Stimulated activated CD4-positive, alpha-beta T cell treated with anti-CD3 and anti-CD28 coated beads, Interleukin-1b, Interleukin-23, amount 100 ng/mL, for 4 hours (primary cell): ENCODE data around the gene PRELID1.

Source experiments
- DNase-seq, 2 donors: peaks; one replicate each; pipeline ENCODE4 v3.0.0-alpha.2; 2020; ENCODE audit warnings: low read depth in 2 of 2

Gene PRELID1

DNA sequence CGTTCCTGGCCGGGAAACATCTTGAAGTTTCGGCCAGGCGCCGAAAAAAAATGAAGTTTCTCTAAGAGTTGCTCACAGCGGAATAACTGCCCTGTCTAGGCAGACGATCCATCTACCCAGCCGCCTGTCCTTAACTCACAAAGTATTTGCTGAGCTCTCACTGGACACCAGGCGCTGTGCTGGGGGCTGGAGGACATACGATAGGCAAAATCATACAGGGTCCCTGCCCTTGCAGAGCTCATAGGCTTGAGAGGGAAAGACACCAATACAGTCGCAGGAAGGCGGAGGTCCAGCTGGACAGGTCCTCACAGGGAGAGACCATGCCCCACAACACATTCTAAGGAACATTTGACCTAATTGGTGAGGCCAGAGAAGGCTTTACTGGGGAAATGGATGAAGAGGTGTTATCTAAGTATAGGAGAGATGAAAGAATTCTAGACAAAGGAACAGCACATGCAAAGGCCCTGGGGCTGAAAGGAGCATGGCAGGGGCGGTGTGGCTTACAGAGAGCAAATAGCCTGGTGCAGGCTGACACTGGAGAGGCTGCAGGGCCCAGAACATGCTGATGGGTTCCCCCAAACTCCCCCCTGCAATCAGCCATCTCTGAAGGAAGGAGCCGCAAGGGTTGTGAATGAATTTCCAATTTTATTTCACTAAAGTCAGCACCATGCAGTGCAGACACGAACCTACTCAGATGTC lies 10.1 kb downstream of the PRELID1 start:
- no peak for DNase-seq

DNA sequence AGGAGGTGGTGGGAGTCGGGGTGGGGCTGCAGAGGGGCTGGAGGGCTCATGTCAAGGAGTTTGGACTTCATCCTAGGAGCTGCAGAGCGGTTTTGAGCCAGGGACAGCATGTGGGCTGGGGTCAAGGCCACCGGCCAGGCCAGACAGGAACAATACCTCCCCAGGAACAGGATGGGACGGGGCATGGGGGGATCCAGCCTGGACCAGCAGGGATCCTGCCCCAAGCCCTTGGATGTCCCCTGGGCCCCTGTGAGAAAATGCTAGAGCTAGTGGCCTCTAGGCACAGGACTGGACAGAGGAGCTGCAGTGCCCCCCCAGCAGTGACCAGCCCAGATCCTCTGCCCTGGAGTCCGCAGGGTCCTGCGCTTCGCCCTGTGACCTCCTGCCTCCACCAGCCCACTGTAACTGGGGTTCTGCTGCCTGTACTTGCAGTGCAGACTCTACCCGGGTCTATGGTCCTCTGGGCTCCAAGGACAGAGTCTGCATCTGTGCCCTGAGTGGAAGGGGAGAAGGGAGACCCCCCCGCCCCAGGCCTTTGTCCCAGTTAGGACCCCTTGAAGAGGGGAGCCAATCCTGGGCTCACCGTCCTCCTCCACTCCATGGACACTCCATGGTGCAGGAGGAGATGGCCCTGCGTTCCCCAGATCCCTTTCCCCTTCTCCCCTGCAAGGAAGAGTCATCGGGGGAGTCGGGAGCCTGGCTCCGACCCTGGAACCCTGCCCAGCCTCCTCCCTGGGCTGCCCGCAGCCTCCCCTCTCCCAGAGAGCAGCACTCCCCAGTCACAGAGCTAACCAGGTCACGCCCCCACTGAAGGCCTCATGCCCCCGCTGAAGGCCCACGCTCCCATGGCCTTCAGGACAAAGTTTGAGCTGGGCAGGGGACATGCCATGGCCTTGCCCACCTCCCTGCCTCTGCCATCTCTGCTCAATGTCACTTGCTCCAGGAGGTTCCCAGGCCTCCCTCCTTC lies 11.1 kb downstream of the PRELID1 start:
- no peak for DNase-seq

DNA sequence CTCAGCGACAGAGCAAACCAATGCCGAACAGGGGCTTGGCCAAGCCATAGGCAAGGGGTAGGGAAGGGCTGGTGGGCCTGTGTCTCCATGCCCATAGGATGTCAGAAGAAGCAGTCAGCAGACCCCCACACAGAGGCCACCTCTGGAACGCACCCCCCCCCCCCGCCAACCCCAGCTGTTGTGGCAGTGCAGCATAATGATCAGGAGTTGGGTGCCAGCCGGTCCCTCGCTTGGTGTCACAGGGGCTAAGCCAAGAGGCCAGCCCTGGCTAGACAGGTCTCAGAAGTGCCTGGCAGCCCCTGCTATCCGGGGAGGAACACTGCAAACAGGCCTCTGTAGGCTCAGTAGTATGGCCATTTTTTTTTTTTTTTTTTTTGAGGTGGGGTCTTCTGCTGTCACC lies 11.8 kb downstream of the PRELID1 start:
- DNase-seq, result no peak

DNA sequence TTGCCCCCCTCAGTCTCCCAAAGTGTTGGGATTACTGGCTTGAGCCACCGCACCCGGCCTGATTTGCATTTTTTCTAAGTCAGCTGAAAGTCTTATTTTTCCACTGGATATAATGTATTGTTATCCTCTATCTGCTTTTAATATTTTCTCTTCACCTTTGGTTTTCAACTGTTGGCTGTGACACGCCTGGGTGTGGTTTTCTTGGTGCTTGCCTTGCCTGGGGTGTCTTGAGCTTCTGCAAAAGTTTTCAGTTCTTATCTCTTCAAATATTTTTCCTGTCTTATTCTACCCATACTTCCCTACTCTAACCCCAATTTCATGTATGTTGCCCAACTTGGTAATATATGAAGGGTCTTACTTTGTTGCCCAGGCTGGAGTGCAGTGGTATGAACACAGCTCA lies 12.4 kb downstream of the PRELID1 start:
- no peak for DNase-seq

DNA sequence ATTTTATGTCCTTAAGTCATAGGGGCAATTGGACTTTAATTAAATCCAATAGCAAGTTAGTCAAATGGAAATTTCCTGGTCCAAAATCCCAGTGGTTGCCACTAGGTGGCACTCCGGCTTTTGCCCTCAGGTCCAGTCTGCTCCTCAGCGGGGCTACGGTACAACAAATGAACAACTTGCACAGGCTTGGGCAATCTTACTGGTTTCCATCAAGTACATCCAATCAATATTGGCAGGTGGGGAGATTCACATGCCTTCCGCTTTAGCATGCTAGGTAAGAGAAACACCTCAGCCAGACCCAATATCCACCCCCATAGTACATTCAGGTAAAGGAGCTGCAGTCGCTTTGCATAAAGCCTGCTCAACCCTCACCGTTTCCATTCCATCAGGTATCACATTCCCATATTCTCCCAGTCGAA lies 14.4 kb downstream of the PRELID1 start:
- peak; percentile 60 to 69 for DNase-seq

DNA sequence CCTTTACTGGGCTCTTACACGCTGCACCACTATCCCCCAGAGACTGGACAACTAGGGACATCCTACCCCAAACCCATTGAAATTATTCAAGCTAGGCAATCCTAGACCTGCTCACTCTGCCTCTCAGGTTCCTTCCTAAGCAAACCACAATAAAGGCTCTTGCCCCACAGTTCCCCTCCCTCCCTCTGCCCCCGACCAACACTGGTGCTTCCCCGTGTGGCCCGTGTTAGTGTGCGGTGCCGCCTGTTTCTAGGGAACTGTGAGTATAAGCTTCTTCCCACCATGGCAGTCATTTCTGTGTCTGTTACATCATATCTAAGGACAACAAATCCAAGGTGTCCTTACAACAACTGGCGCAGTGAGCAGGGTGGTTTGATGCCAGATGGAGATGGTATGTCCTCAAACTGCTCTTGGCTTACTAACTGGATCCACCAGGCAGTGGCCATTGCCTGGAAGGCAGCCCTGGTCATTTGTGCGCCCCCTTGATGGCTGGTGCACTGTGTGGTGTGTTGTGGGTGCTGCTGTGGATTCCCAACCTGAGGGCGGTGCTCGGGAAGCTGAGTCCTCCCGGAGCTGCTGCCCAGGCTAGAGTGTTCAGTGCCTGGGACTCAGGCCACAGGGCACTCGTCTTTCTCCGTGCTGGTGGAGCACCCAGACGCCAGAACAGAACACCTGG lies 16.5 kb downstream of the PRELID1 start:
- no peak for DNase-seq

DNA sequence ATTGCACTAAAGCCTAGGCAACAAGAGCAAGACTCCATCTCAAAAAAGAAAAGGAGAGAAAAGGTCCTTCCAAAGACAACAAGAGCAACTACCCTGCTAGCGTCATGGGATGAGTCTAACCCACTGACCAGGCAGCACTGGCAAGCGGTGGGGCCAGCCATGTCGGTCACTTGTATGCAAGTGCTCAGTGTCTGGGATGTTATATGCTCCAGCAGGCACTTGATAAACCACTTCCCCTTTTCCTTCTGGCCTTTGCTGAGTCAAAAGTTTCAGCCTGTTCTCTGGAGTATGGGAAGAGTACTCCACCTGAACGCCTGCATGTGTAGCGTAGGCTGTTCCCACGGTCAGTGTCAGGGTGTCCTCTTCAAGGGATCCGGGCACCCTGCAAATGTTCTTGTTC lies 17.3 kb downstream of the PRELID1 start:
- DNase-seq, result no peak

DNA sequence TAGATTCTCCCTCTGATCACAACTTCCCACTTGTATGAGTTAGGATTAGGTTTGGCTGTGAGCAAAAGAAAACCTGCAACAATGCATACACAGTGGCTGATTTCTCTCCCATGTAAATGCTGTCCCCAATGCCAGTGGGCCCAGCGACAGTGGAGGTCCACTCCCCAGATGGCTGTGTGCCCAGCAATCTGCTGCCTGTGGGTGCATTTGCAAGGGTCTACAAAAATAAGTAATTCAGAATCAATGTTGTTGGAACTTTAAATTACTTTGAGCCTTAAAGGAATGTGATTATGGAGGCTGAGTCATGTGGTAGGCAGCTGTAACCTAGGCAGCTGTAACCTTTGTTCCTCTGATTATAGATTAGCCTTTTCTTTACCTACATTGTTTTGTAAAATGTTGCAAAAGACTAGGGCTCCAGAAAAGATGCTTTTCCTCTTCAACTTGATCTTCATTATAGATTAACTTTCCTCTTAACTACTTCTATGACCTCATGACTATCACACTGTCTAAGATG lies 22.3 kb downstream of the PRELID1 start:
- no peak for DNase-seq

DNA sequence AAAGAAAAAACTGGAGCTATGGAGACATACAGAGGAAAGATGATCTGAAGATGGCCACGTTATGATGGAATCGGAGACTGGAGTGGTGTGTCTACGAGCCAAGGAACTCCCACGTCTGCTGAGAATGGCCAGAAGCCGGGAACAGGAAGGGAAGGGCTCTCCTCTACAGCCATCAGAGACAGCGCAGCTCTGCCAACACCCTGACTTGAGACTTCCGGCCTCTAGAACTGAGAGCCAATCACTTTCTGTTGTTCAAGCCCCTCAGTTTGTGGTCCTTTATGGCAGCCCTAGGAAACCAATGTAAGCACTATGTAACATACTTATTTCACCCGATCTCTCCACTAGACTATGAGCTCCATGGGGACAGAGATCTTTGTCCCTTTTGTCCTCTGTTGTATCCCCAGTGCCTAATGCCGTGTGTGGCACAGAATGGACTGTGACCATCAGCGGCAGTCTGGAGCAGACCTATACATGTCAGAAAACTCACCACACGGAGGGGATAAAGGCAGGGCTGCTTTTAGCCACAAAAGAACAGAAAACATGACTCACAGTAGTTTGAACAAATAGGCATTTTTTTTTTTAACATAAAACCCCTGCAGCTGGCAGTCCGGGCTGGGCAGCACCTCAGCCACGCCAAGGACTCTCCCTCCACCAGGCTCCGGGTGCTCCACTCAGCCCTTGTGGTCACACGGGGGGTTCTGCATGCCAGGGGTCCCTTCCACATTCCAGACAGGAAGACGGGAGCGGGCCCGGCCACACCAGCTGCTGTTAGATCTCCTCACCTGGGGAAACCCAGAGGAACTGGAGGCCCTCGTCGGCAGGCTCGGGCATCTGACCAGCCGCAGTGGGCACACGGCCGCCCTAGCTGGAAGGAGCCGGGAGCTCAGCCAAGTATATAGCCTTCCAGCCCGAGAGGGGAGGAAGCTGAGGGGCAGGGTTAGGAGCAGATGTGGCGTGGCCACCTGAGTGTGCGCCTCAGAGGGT lies 24.2 kb downstream of the PRELID1 start:
- DNase-seq, result no peak

DNA sequence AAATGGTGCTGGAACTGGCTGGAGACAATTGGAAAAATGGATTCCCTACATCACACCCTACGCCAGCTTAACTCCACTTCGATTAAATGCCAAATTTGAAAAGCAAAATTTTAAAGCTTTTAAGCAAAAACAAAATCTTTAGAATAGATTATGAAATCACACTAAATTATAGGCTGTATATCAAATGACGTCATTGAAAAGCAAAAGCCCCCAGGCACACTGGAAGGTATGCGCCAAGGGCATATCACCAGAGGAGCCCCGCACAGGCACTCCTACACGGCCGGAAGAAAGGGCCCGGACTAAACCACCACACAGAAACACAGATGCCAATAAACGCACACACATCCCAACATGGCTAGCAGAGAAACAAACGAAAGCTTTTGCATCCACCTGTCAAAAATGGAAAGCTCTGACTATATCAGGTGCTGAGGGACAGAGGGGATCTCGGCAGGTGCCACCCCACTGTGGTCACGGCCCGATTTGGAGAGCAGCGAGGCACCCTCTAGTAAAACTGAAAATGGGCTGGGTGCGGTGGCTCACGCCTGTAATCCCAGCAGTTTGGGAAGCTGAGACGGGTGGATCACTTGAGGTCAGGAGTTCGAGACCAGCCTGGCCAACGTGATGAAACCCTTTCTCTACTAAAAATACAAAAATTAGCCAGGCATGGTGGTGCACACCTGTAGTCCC lies 25.1 kb downstream of the PRELID1 start:
- DNase-seq, result no peak

DNA sequence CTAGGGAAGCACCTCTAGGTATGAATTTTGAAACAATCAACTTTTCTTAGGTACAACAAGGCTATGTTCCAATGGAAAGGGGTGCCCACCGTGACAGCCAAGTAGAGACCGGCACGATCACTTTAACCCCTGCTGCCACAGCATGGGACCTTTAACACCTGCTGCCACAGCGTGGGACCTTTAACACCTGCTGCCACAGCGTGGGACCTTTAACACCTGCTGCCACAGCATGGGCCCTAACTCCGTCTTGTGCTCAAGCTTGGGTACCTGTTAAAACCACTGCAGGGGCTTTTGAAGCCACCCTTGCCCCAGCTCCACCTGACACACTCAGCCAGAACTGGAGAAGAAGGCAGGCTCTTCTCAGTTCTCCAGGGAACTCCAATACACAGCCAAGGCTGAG lies 26.3 kb downstream of the PRELID1 start:
- DNase-seq, result no peak

DNA sequence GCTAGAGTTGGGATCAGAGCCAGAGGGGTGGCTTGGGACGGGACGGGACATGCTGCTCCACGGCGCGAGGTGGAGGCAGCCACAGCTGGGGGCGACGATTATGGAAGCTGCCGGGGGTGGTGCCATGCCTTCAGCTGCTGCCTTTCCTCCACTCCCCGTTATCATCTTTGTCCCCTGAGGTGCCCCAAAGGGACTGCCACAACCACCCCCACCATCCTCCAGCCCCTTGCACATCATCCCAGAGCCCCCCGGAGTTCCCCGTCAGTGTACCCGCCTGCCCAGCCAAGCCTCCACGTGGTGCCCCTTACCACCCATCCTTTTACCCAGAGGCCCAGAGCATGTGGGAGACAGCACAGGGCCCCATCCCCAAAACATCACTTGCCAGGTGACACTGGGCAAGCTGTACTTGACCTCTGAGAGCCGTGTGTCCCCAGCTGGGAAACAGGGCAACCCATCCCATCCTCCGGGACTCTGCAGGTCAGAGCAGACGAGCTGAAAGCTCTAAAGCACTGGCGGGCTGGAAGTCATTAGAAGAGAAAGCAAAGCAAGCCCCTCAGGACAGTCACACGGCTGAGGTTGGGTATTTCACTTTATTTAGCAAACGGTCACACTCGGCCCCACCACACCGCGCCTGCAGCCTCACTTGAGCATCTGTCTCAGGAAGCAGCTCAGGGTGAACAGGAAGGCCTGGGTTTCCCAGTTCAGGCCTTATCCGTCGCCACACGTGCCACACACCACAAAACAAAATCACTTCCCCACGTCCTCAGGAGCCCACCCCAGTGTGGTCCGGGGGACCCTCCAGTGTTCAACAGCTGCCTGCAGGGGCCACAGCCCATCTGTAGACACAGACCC lies 27.6 kb downstream of the PRELID1 start:
- no peak for DNase-seq

DNA sequence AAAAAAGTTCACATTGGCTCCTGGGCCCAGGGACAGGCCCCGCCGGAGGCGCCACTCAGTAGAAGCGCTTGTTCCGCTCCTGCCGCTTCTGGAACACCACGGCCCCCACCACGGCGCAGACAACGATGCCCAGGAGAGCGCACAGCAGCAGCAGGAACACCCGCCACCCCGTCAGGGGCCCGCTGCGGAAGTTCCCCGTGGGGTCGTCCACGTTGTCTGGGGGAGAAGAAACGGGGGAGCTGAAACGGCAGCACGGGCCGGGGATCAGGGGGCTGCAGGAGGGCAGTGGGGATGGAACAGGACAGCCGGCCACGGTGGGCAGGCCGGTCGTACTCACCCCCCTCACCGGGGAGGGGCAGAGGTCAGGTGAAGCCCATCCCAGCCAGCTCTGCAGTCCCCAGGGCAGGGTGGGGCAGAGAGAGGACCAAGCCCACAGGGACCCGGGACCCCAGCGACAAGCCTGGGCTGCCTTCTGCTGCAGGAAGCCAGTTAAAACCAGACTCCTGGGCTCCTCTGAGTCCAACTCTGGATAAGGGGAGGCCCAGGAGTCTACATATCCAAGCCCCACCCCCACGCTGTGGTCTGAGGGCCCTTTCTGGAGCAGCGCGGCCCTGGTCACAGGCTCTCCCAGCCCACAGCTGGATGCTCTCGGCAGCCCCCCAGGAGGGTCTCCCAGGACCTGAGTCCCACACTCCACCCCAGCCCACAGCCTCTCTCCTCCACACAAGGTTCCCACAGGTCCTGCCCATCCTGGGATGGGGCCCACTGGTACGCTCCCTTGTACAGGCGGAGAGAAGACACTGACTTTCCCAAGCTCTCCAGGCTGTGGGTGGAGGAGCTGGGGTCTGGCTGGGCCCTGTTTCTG lies 28.7 kb downstream of the PRELID1 start:
- no peak for DNase-seq

DNA sequence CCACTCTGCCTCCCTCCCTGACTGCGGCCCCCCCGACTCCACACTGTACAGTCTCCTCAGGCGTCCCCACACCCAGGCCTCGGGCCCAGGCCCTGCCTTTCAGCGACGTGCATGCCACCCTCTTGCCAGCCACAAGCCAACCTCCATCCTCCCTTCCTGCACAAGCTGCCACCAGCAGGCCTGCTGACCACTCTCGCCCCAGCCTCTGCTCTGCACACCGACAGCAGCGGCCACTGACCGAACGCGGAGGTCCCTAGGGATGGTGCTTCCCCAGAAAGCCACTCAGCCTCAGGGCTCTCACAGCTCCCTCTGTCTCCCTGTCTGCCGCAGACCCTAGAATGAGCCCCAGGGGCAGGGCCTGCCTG lies 29.3 kb downstream of the PRELID1 start:
- DNase-seq, result no peak

DNA sequence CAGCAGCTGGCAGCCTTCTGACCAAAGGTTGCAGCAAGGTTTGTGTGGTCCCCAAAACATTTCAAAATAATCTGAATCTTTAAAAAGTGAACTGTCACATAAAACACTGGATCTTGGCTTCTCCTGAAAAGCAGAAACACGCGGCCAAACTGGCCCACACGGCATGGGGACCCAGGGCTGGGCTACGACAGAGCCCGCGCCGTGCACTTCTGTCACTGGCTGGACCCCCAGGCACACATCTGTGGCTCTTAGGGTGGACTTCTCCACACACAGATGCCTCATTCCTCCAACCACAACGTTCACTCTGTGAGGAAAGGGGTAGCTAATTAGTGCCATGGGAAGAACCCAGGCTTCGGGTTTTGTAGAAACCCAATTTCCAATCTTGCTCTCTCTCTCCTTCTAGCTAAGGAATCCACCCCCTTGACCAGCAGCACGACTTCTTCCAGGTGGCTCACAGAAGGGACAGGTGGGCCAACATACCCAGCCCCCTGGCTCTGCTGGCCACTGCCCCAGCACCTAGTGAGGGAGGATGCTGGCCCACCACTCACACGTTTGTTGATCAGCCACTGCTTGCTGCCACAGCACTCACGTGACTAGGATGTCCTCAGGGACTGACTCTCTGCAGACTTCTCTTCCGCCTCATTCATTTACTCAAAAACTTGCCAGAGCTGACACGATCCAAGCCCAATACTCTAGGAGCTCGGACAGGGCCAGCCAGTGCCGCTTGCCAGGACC lies 30.0 kb downstream of the PRELID1 start:
- DNase-seq, result no peak

DNA sequence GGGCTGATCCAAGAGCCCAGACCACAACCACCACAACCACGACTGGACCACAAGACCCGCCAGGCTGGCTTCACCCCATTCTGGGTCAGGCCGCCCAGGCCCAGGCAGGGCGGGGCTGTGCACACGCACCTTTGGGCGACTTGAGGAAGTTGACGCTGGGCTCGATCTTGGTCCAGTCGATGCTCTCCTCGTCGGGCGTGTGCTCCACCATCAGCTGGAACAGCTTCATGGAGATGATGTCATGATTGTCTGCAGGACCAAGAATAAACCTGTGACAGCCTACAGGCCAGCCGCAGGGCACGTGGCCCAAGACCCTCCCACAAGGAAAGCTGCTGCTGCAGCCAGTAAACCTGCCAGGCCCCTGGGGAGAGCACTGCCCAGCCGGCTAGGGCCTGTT lies 30.6 kb downstream of the PRELID1 start:
- no peak for DNase-seq

DNA sequence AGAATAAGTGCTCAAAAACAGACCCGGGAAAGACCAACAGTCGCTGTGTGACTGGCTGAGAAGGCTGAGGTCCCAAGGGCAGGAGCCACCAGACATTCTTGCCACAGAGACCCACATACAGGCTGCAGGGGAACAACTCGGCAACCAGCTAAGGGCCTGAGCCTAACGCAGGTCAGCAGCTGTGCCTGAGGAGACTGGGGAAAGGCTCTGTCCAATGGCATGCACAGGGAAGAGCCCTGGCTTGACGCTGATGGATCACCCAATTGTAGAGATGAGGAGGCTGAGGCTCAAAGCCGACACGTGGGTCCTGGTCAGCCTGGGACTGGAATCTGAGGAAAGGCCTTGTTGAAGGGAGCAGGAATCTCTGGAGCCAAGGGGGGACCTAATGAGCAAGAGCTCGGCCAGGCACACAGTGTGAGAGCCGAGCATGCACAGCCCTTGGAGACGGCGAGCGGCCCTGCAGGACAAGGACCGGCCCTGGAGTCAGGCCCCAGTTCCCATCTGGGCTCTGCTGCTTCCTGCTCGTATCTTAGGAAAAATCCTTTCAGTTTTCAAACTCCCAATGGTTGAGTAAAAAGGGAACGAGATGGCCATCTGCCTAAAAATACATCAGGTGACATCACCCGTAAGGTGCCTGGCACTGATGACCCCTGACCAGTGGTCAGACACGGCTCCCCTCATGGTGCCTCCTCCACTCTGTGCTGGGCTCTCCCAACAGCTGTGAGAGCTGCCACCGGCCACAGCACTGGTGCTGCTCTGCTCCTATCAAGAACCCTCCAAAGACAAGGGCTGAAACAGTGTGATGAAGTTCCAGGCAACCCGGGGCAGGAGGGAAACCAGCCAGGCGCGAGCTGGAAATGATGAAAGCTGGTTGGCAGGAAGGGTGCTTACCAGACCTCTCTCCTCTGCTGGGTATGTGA lies 31.4 kb downstream of the PRELID1 start:
- DNase-seq, result no peak
